Measurements from ENCODE around the gene SULF2.

Gene SULF2

GRCh38 chr20:47675190-47676142 lies 109.8 kb downstream of the SULF2 start:
- no peak overlapping the region for H3K27ac ChIP-seq
- TF ChIP-seq, protein P1, sequence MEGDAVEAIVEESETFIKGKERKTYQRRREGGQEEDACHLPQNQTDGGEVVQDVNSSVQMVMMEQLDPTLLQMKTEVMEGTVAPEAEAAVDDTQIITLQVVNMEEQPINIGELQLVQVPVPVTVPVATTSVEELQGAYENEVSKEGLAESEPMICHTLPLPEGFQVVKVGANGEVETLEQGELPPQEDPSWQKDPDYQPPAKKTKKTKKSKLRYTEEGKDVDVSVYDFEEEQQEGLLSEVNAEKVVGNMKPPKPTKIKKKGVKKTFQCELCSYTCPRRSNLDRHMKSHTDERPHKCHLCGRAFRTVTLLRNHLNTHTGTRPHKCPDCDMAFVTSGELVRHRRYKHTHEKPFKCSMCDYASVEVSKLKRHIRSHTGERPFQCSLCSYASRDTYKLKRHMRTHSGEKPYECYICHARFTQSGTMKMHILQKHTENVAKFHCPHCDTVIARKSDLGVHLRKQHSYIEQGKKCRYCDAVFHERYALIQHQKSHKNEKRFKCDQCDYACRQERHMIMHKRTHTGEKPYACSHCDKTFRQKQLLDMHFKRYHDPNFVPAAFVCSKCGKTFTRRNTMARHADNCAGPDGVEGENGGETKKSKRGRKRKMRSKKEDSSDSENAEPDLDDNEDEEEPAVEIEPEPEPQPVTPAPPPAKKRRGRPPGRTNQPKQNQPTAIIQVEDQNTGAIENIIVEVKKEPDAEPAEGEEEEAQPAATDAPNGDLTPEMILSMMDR (IDR thresholded peaks at IDR 0.05; ENCODE audit: low read depth, low read length) = no peak
- no peaks in the 10 kb centered on the region for H3K27me3 ChIP-seq (ENCODE audit: insufficient read depth, low read depth, severe bottlenecking)
- no peak for DNase-seq
- H3K9me3 ChIP-seq (ENCODE audit: severe bottlenecking) = no peaks in the 10 kb centered on the region
- H3K36me3 ChIP-seq = no peaks in the 10 kb centered on the region
- H3K4me3 ChIP-seq (ENCODE audit: low read depth, low read length) = no peak overlapping the region

DNA sequence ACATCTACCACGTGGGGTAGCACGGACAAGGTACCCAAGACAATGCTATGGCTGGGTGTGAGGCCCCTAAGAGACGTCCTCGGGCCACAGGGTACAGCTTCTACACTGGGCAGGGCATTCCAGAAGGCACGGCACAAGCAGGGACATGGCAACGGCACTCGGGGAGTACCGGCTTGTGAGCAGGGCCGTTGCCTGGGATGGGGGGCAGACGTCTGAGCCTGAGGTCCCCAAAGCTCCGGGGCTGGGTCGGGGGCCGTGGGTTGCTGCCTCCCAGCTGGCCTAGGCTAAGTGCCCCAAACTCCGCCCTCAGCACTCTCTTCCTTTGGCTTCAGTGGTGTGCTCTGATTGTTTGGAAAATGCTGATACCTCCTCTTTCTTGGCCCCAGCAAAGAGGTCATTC lies 110.6 kb downstream of the SULF2 start:
- no peak overlapping the region for H3K4me3 ChIP-seq (ENCODE audit: low read depth, low read length)
- no peak overlapping the region for H3K27ac ChIP-seq
- H3K9me3 ChIP-seq (ENCODE audit: severe bottlenecking) = no peaks in the 10 kb centered on the region
- TF ChIP-seq, protein P1 (IDR thresholded peaks at IDR 0.05; ENCODE audit: low read depth, low read length) = no peak
- no peaks in the 10 kb centered on the region for H3K36me3 ChIP-seq
- H3K27me3 ChIP-seq (ENCODE audit: insufficient read depth, low read depth, severe bottlenecking) = no peaks in the 10 kb centered on the region
- DNase-seq = no peak

- no peaks in the 10 kb centered on the region for H3K36me3 ChIP-seq
- no peaks in the 10 kb centered on the region for H3K27me3 ChIP-seq (ENCODE audit: insufficient read depth, low read depth, severe bottlenecking)
- no peak for DNase-seq
- H3K9me3 ChIP-seq (ENCODE audit: severe bottlenecking) = no peaks in the 10 kb centered on the region
- TF ChIP-seq, protein P1 (IDR thresholded peaks at IDR 0.05; ENCODE audit: low read depth, low read length) = no peak
- H3K4me3 ChIP-seq (ENCODE audit: low read depth, low read length) = no peak overlapping the region
- H3K27ac ChIP-seq = no peak overlapping the region
These were observed 111.1 kb downstream of the SULF2 start for GRCh38 chr20:47674145-47674544.

DNA sequence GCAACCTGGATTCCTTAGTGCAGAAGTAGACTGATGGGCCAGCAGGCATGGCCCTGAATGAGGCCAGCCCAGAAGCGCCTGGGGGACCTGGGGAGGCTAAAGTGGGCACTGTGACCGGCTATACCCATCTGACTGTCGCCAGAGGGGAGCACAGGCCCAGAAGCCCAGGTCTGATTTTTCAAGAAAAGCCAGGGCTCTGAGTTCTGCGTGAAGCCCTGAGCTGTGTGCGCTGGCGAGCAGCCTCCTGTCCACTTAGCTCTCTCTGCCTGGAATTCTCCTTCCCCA lies 111.7 kb downstream of the SULF2 start:
- DNase-seq = no peak
- Histone ChIP-seq H3K4me3 (ENCODE audit: low read depth, low read length) (no peak overlapping the region), H3K9me3 (ENCODE audit: severe bottlenecking) (no peaks in the 10 kb centered on the region), H3K36me3 (no peaks in the 10 kb centered on the region), H3K27me3 (ENCODE audit: insufficient read depth, low read depth, severe bottlenecking) (no peaks in the 10 kb centered on the region), H3K27ac (no peak overlapping the region)
- TF ChIP-seq, protein P1 (IDR thresholded peaks at IDR 0.05; ENCODE audit: low read depth, low read length) = no peak

GRCh38 chr20:47672886-47673670 lies 112.2 kb downstream of the SULF2 start:
- Histone ChIP-seq H3K27me3 (ENCODE audit: insufficient read depth, low read depth, severe bottlenecking) (no peaks in the 10 kb centered on the region), H3K36me3 (no peaks in the 10 kb centered on the region), H3K4me3 (ENCODE audit: low read depth, low read length) (no peak overlapping the region), H3K27ac (no peak overlapping the region), H3K9me3 (ENCODE audit: severe bottlenecking) (no peaks in the 10 kb centered on the region)
- no peak for DNase-seq
- TF ChIP-seq, protein P1 (IDR thresholded peaks at IDR 0.05; ENCODE audit: low read depth, low read length) = no peak
